Upper lobe of right lung (tissue), 1 donor: ENCODE data around the gene PLA2G4B. TPM values are rescaled to one million over a fixed set of nuclear protein-coding genes. Genes with fewer than 3 reads are reported as not detected.

Experiments
- ATAC-seq: fragments of 200-7000 bp; cut with Tn5 transposase; one replicate; pipeline ENCODE4 v1.9.1; 2020; ENCODE audit warnings: mild to moderate bottlenecking, moderate library complexity
- DNase-seq: peaks from one replicate; pipeline ENCODE4 v3.0.0-alpha.2; 2020
- H3K27ac ChIP-seq: fragments of 200-600 bp; one replicate; pipeline ENCODE4 v1.8.0; 2022
- H3K27me3 ChIP-seq: fragments of 200-600 bp; one replicate; pipeline ENCODE4 v1.8.0; 2022; ENCODE audit warnings: mild to moderate bottlenecking
- H3K36me3 ChIP-seq: fragments of 200-600 bp; one replicate; pipeline ENCODE4 v1.8.0; 2022
- H3K4me1 ChIP-seq: fragments of 200-600 bp; one replicate; pipeline ENCODE4 v1.8.0; 2022
- H3K4me3 ChIP-seq: fragments of 200-600 bp; one replicate; pipeline ENCODE4 v1.8.0; 2022; ENCODE audit warnings: mild to moderate bottlenecking
- H3K9me3 ChIP-seq: fragments of 200-600 bp; one replicate; pipeline ENCODE4 v1.8.0; 2022
- intact Hi-C: fragments of 100-400 bp; cut with DNase I; formaldehyde crosslinking; loops from one replicate; pipeline ENCODE4 v1.11.0; 2022
- total RNA-seq: library from RNA; stranded (reverse); fragmentation: NEBNext Ultra II Directional; extraction: Animal tissue kit (Norgen Biotek cat#: 25700); gene quantifications from one replicate; pipeline ENCODE4 v1.2.1, GENCODE V29; 2021
- TF ChIP-seq, protein P1 (sequence below): fragments of 200-600 bp; IDR thresholded peaks from one replicate; pipeline ENCODE4 v1.8.0; 2022; ENCODE audit warnings: antibody characterized with exemption
- donor health status: DM: no; HTN: yes; CAD: no; lungs with severe emphysema.

Gene PLA2G4B
- total RNA-seq, 1 donor from 2014 or later: 14.4 TPM

DNA sequence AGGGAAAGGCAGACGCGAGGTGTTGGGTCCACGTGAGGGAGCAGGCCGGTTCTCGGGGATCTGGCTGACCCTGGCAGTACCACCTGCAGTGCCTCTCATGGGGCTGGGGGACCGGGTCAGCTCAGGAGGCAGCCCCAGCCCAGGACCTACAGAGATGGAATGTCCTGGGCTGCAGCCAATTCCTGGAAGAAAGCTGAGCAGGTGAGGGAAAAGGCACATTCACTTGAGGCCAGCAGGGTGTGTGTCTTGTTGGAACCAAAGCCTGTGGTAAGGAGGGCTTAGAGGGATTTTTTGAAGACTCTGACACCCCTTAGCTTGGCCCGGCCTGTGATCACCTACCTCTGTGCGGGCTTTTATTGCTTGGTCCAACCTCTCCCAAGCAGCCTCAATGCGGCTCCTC, 15.8 kb downstream of the PLA2G4B start:
- no peak for DNase-seq
- no peak for ATAC-seq

GRCh38 chr15:41855261-41855961, 16.8 kb downstream of the PLA2G4B start:
- H3K27me3 ChIP-seq: no peaks in the 10 kb centered on the region
- no peaks in the 10 kb centered on the region for H3K9me3 ChIP-seq
- TF ChIP-seq, protein P1, sequence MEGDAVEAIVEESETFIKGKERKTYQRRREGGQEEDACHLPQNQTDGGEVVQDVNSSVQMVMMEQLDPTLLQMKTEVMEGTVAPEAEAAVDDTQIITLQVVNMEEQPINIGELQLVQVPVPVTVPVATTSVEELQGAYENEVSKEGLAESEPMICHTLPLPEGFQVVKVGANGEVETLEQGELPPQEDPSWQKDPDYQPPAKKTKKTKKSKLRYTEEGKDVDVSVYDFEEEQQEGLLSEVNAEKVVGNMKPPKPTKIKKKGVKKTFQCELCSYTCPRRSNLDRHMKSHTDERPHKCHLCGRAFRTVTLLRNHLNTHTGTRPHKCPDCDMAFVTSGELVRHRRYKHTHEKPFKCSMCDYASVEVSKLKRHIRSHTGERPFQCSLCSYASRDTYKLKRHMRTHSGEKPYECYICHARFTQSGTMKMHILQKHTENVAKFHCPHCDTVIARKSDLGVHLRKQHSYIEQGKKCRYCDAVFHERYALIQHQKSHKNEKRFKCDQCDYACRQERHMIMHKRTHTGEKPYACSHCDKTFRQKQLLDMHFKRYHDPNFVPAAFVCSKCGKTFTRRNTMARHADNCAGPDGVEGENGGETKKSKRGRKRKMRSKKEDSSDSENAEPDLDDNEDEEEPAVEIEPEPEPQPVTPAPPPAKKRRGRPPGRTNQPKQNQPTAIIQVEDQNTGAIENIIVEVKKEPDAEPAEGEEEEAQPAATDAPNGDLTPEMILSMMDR: no peak

More for the DNA sequence above, 15.8 kb downstream of the PLA2G4B start:
- H3K27ac ChIP-seq: no peak overlapping the region
- no peaks in the 10 kb centered on the region for H3K9me3 ChIP-seq
- no peak overlapping the region for H3K4me3 ChIP-seq
- H3K27me3 ChIP-seq: no peaks in the 10 kb centered on the region
- intact Hi-C loops: no loop called here
- no peaks in the 10 kb centered on the region for H3K36me3 ChIP-seq
- TF ChIP-seq, protein P1: no peak
- H3K4me1 ChIP-seq: no peaks in the 10 kb centered on the region

GRCh38 chr15:41856262-41856661, 17.6 kb downstream of the PLA2G4B start:
- Histone ChIP-seq H3K9me3 (no peaks in the 10 kb centered on the region), H3K4me1 (no peaks in the 10 kb centered on the region), H3K27me3 (no peaks in the 10 kb centered on the region), H3K27ac (no peak overlapping the region), H3K4me3 (no peak overlapping the region), H3K36me3 (no peaks in the 10 kb centered on the region)
- ATAC-seq (no peak), DNase-seq (no peak)
- TF ChIP-seq, protein P1: no peak
- intact Hi-C loops: no loop called here

More at GRCh38 chr15:41855261-41855961, 16.8 kb downstream of the PLA2G4B start:
- Histone ChIP-seq H3K4me3 (no peak overlapping the region), H3K4me1 (no peaks in the 10 kb centered on the region), H3K36me3 (no peaks in the 10 kb centered on the region), H3K27ac (no peak overlapping the region)
- DNase-seq (no peak), ATAC-seq (no peak)
- intact Hi-C loops: no loop called here

GRCh38 chr15:41856716-41857115, 18.1 kb downstream of the PLA2G4B start:
- intact Hi-C loops: no loop called here

DNA sequence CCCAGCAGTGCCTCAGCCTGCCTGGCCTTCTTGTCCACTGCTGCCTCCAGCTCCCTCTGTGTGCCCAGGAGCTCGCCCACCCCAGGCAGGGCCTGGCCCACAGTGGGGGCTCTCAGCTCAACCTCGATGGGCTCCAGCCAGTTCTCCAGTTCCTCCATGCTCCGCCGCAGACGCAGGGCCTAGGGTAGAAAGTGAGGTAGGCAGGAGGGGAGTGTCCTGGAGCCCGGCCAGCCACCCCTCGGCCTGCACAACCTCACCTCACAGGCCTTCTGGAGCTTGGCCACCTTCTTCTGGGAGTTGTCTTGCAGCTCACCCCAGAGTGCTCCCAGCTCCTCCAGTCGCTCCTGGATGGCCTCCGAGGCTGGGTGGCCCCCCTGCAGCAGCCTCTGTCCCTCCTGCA, 18.7 kb downstream of the PLA2G4B start:
- DNase-seq (no peak), ATAC-seq (no peak)
- no peaks in the 10 kb centered on the region for H3K27me3 ChIP-seq
- TF ChIP-seq, protein P1: no peak
- H3K4me3 ChIP-seq: no peak overlapping the region
- intact Hi-C loops: no loop called here
- H3K9me3 ChIP-seq: no peaks in the 10 kb centered on the region
- H3K4me1 ChIP-seq: no peaks in the 10 kb centered on the region
- H3K27ac ChIP-seq: no peak overlapping the region
- H3K36me3 ChIP-seq: no peaks in the 10 kb centered on the region

More at GRCh38 chr15:41856716-41857115, 18.1 kb downstream of the PLA2G4B start:
- Histone ChIP-seq H3K4me1 (no peaks in the 10 kb centered on the region), H3K27ac (no peak overlapping the region), H3K9me3 (no peaks in the 10 kb centered on the region), H3K36me3 (no peaks in the 10 kb centered on the region), H3K27me3 (no peaks in the 10 kb centered on the region), H3K4me3 (no peak overlapping the region)
- TF ChIP-seq, protein P1: no peak
- ATAC-seq: no peak
- DNase-seq: no peak

DNA sequence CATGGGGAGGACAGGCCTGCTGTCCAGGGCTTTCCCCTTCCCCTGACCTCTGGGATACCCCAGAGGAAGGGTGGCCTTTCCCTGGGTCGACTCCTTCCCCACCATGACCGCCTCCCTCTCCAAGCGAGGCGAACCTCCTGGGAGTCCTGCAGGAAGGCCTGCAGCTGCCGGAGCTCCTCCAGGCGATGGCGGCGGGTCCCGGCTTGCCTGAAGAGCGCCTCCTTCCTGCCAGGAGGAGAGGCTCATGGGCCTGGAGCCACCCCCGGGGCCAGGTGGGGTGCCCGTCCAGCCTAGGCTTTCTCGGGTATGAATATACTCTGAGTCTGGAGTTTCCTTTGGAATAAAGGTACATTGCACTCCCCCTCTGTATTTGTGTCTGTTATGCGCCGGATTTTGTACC, 20.1 kb downstream of the PLA2G4B start:
- intact Hi-C loops: no loop called here

More for the DNA sequence above, 20.1 kb downstream of the PLA2G4B start:
- no peak overlapping the region for H3K27ac ChIP-seq
- no peak overlapping the region for H3K4me3 ChIP-seq
- TF ChIP-seq, protein P1: no peak
- H3K27me3 ChIP-seq: no peaks in the 10 kb centered on the region
- DNase-seq (no peak), ATAC-seq (no peak)
- H3K9me3 ChIP-seq: no peaks in the 10 kb centered on the region
- no peaks in the 10 kb centered on the region for H3K4me1 ChIP-seq
- H3K36me3 ChIP-seq: no peaks in the 10 kb centered on the region
